Measurements from ENCODE around the gene ZBP1.

ZBP1 gene

GRCh38 chr20:57590485-57591288, 29.5 kb downstream of the ZBP1 start:
- 90 to 91% methylated on average over 18 of the region's 18 CpGs for WGBS, 2 experiments
- H3K36me3 ChIP-seq (ENCODE audit: control insufficient read depth, insufficient read depth, low read length), result no peaks in the 10 kb centered on the region
- peaks cover 25% of the 10 kb centered on the region for H3K4me1 ChIP-seq (ENCODE audit: control insufficient read depth, insufficient read depth, low read length)
- H3K9me3 ChIP-seq (ENCODE audit: control insufficient read depth, low read length), result no peaks in the 10 kb centered on the region
- no peaks in the 10 kb centered on the region for H3K27me3 ChIP-seq (ENCODE audit: control insufficient read depth, insufficient read depth, low read length, poor library complexity, severe bottlenecking)
- H3K27ac ChIP-seq (ENCODE audit: insufficient read depth, low read depth, low read length, poor library complexity, severe bottlenecking), result no peak overlapping the region
- no peak overlapping the region for H3K4me3 ChIP-seq (ENCODE audit: insufficient read depth, low read depth, low read length)

GRCh38 chr20:57589728-57590484, 30.3 kb downstream of the ZBP1 start:
- Histone ChIP-seq H3K36me3 (ENCODE audit: control insufficient read depth, insufficient read depth, low read length) (no peaks in the 10 kb centered on the region), H3K27ac (ENCODE audit: insufficient read depth, low read depth, low read length, poor library complexity, severe bottlenecking) (no peak overlapping the region), H3K4me1 (ENCODE audit: control insufficient read depth, insufficient read depth, low read length) (peaks cover 20% of the 10 kb centered on the region), H3K9me3 (ENCODE audit: control insufficient read depth, low read length) (no peaks in the 10 kb centered on the region), H3K4me3 (ENCODE audit: insufficient read depth, low read depth, low read length) (no peak overlapping the region), H3K27me3 (ENCODE audit: control insufficient read depth, insufficient read depth, low read length, poor library complexity, severe bottlenecking) (no peaks in the 10 kb centered on the region)
- 86 to 89% methylated on average over 16 of the region's 16 CpGs for WGBS, 2 experiments

- no peaks in the 10 kb centered on the region for H3K27me3 ChIP-seq (ENCODE audit: control insufficient read depth, insufficient read depth, low read length, poor library complexity, severe bottlenecking)
- H3K27ac ChIP-seq (ENCODE audit: insufficient read depth, low read depth, low read length, poor library complexity, severe bottlenecking), result no peak overlapping the region
- no peak overlapping the region for H3K4me3 ChIP-seq (ENCODE audit: insufficient read depth, low read depth, low read length)
- WGBS, 2 experiments, result 94% methylated on average over 6 of the region's 6 CpGs
- H3K9me3 ChIP-seq (ENCODE audit: control insufficient read depth, low read length), result no peaks in the 10 kb centered on the region
- peaks cover 15% of the 10 kb centered on the region for H3K4me1 ChIP-seq (ENCODE audit: control insufficient read depth, insufficient read depth, low read length)
- H3K36me3 ChIP-seq (ENCODE audit: control insufficient read depth, insufficient read depth, low read length), result no peaks in the 10 kb centered on the region
Observed at GRCh38 chr20:57589123-57589727, 31.0 kb downstream of the ZBP1 start.

GRCh38 chr20:57588596-57588995, 31.6 kb downstream of the ZBP1 start:
- Histone ChIP-seq H3K27me3 (ENCODE audit: control insufficient read depth, insufficient read depth, low read length, poor library complexity, severe bottlenecking) (no peaks in the 10 kb centered on the region), H3K27ac (ENCODE audit: insufficient read depth, low read depth, low read length, poor library complexity, severe bottlenecking) (no peak overlapping the region), H3K36me3 (ENCODE audit: control insufficient read depth, insufficient read depth, low read length) (no peaks in the 10 kb centered on the region), H3K9me3 (ENCODE audit: control insufficient read depth, low read length) (no peaks in the 10 kb centered on the region), H3K4me3 (ENCODE audit: insufficient read depth, low read depth, low read length) (no peak overlapping the region), H3K4me1 (ENCODE audit: control insufficient read depth, insufficient read depth, low read length) (peaks cover 15% of the 10 kb centered on the region)
- WGBS, 2 experiments, result 95 to 96% methylated on average over 5 of the region's 5 CpGs

- no peak overlapping the region for H3K27ac ChIP-seq (ENCODE audit: insufficient read depth, low read depth, low read length, poor library complexity, severe bottlenecking)
- H3K27me3 ChIP-seq (ENCODE audit: control insufficient read depth, insufficient read depth, low read length, poor library complexity, severe bottlenecking), result no peaks in the 10 kb centered on the region
- H3K36me3 ChIP-seq (ENCODE audit: control insufficient read depth, insufficient read depth, low read length), result no peaks in the 10 kb centered on the region
- 94 to 95% methylated on average over 7 of the region's 7 CpGs for WGBS, 2 experiments
- H3K9me3 ChIP-seq (ENCODE audit: control insufficient read depth, low read length), result no peaks in the 10 kb centered on the region
- H3K4me3 ChIP-seq (ENCODE audit: insufficient read depth, low read depth, low read length), result no peak overlapping the region
- H3K4me1 ChIP-seq (ENCODE audit: control insufficient read depth, insufficient read depth, low read length), result peaks cover 15% of the 10 kb centered on the region
Observed at GRCh38 chr20:57587989-57588377, 32.2 kb downstream of the ZBP1 start.

GRCh38 chr20:57587278-57587988, 32.8 kb downstream of the ZBP1 start:
- Histone ChIP-seq H3K4me1 (ENCODE audit: control insufficient read depth, insufficient read depth, low read length) (peaks cover 15% of the 10 kb centered on the region), H3K27ac (ENCODE audit: insufficient read depth, low read depth, low read length, poor library complexity, severe bottlenecking) (no peak overlapping the region), H3K4me3 (ENCODE audit: insufficient read depth, low read depth, low read length) (no peak overlapping the region), H3K36me3 (ENCODE audit: control insufficient read depth, insufficient read depth, low read length) (no peaks in the 10 kb centered on the region), H3K27me3 (ENCODE audit: control insufficient read depth, insufficient read depth, low read length, poor library complexity, severe bottlenecking) (no peaks in the 10 kb centered on the region), H3K9me3 (ENCODE audit: control insufficient read depth, low read length) (no peaks in the 10 kb centered on the region)
- WGBS, 2 experiments, result 95 to 97% methylated on average over 4 of the region's 4 CpGs

GRCh38 chr20:57586943-57587277, 33.3 kb downstream of the ZBP1 start:
- Histone ChIP-seq H3K9me3 (ENCODE audit: control insufficient read depth, low read length) (no peaks in the 10 kb centered on the region), H3K4me1 (ENCODE audit: control insufficient read depth, insufficient read depth, low read length) (peaks cover 15% of the 10 kb centered on the region), H3K27me3 (ENCODE audit: control insufficient read depth, insufficient read depth, low read length, poor library complexity, severe bottlenecking) (no peaks in the 10 kb centered on the region), H3K4me3 (ENCODE audit: insufficient read depth, low read depth, low read length) (no peak overlapping the region), H3K27ac (ENCODE audit: insufficient read depth, low read depth, low read length, poor library complexity, severe bottlenecking) (no peak overlapping the region), H3K36me3 (ENCODE audit: control insufficient read depth, insufficient read depth, low read length) (no peaks in the 10 kb centered on the region)
- WGBS, 2 experiments, result 86% methylated on average over 10 of the region's 10 CpGs

- no peak overlapping the region for H3K4me3 ChIP-seq (ENCODE audit: insufficient read depth, low read depth, low read length)
- no peaks in the 10 kb centered on the region for H3K27me3 ChIP-seq (ENCODE audit: control insufficient read depth, insufficient read depth, low read length, poor library complexity, severe bottlenecking)
- H3K9me3 ChIP-seq (ENCODE audit: control insufficient read depth, low read length), result no peaks in the 10 kb centered on the region
- WGBS, 2 experiments, result 65 to 67% methylated on average over 8 of the region's 8 CpGs
- no peak overlapping the region for H3K27ac ChIP-seq (ENCODE audit: insufficient read depth, low read depth, low read length, poor library complexity, severe bottlenecking)
- H3K36me3 ChIP-seq (ENCODE audit: control insufficient read depth, insufficient read depth, low read length), result no peaks in the 10 kb centered on the region
- H3K4me1 ChIP-seq (ENCODE audit: control insufficient read depth, insufficient read depth, low read length), result peaks cover 15% of the 10 kb centered on the region
Observed at GRCh38 chr20:57586370-57586793, 33.8 kb downstream of the ZBP1 start.

GRCh38 chr20:57585466-57586213, 34.6 kb downstream of the ZBP1 start:
- Histone ChIP-seq H3K27me3 (ENCODE audit: control insufficient read depth, insufficient read depth, low read length, poor library complexity, severe bottlenecking) (no peaks in the 10 kb centered on the region), H3K4me3 (ENCODE audit: insufficient read depth, low read depth, low read length) (no peak overlapping the region), H3K4me1 (ENCODE audit: control insufficient read depth, insufficient read depth, low read length) (peaks cover 15% of the 10 kb centered on the region), H3K36me3 (ENCODE audit: control insufficient read depth, insufficient read depth, low read length) (no peaks in the 10 kb centered on the region), H3K9me3 (ENCODE audit: control insufficient read depth, low read length) (no peaks in the 10 kb centered on the region), H3K27ac (ENCODE audit: insufficient read depth, low read depth, low read length, poor library complexity, severe bottlenecking) (no peak overlapping the region)
- WGBS, 2 experiments, result 92 to 93% methylated on average over 17 of the region's 17 CpGs
